IPS DF 4.7 (cell line): Measurements from ENCODE around the gene MT1H.

Experiments used
- DNase-seq: peaks from one replicate; pipeline ENCODE4 v3.0.0-alpha.2; 2013; ENCODE audit warnings: low spot score; ENCODE audit errors: extremely low read depth

The MT1H gene

GRCh38 chr16:56636616-56637413, 32.8 kb upstream of the MT1H start:
- DNase-seq: no peak

- no peak for DNase-seq
Observed at GRCh38 chr16:56637814-56638750, 31.5 kb upstream of the MT1H start, which contains the start of gene MT1A. Gene MT1A, plus strand, starts transcription at chr16:56638666. Its CDS starts 73 bp downstream, at chr16:56638739.

- DNase-seq: no peak
Observed at GRCh38 chr16:56639045-56639444, 30.6 kb upstream of the MT1H start.

- no peak for DNase-seq
Observed at GRCh38 chr16:56640076-56640475, 29.5 kb upstream of the MT1H start.

- no peak for DNase-seq
Observed at GRCh38 chr16:56641166-56641565, 28.4 kb upstream of the MT1H start.

GRCh38 chr16:56643080-56643778, 26.4 kb upstream of the MT1H start:
- DNase-seq: no peak

- no peak for DNase-seq
Observed at GRCh38 chr16:56643833-56644232, 25.8 kb upstream of the MT1H start.

GRCh38 chr16:56645311-56645710, 24.3 kb upstream of the MT1H start:
- no peak for DNase-seq

- no peak for DNase-seq
Observed at GRCh38 chr16:56645838-56646237, 23.8 kb upstream of the MT1H start.

GRCh38 chr16:56647641-56648431, 21.8 kb upstream of the MT1H start:
- no peak for DNase-seq

GRCh38 chr16:56649271-56649670, 20.3 kb upstream of the MT1H start:
- no peak for DNase-seq

- DNase-seq: no peak
Observed at GRCh38 chr16:56649820-56650219, 19.8 kb upstream of the MT1H start.

GRCh38 chr16:56651586-56651985, 18.0 kb upstream of the MT1H start, which contains the start of gene MT1B:
Gene MT1B, plus strand, starts transcription at chr16:56651886. Its CDS starts 68 bp downstream, at chr16:56651954.
- DNase-seq: no peak

- DNase-seq: no peak
Observed at GRCh38 chr16:56652600-56652999, 17.0 kb upstream of the MT1H start.

GRCh38 chr16:56653218-56653617, 16.4 kb upstream of the MT1H start:
- no peak for DNase-seq

- DNase-seq: no peak
Observed at GRCh38 chr16:56657555-56658326, 11.9 kb upstream of the MT1H start, which contains the start of gene MT1F. Gene MT1F, plus strand, starts transcription at chr16:56657959. Its CDS starts 100 bp downstream, at chr16:56658059.

GRCh38 chr16:56658327-56658875, 11.2 kb upstream of the MT1H start:
- no peak for DNase-seq

- DNase-seq: no peak
Observed at GRCh38 chr16:56662357-56663354, 7.0 kb upstream of the MT1H start.
